UCSD-AML1 (cell line): Measurements from ENCODE around the gene KIF1C.
"Not testable (repeated sequence)": the region's sequence is repeated elsewhere in the genome, so short reads cannot be mapped to it uniquely, and the experiment has no call there.

Experiments
- DNase-seq: peaks from one replicate; lab custom pipeline; 2025; ENCODE audit not compliant: unreplicated experiment; lab: John Stamatoyannopoulos, UW

KIF1C gene

DNA sequence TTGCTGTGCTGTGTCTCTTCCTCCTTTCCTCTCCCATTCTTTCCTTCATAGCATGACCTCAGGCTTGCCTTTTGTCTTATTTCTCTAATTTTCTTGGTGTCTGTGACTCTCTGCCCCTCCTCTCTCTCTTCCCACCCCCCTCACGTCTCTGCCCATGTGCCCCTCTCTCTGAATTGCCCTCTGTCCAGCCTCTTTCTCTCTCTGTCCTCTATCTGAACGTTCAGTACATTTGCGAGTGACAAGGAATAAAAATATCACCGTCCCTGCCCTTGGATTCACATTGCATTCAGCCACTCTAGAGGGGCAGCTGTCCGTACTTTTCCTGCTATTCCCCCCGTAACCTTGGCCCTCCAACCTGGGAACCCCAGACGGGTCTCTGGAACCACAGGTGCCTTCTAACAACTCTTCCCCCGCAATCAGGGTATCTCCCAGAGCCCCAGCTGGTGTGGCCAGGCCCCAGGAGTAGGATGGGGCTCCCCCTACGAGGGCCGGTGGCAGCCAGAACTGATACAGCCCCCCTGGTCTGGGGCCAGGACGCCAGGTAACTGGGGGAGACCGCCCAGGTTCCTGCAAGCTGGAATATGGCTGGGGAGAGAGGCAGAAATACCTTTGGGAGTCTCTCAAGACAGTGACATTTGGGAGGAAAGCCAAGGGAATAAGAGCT lies 1.8 kb downstream of the KIF1C start:
- no peak for DNase-seq

DNA sequence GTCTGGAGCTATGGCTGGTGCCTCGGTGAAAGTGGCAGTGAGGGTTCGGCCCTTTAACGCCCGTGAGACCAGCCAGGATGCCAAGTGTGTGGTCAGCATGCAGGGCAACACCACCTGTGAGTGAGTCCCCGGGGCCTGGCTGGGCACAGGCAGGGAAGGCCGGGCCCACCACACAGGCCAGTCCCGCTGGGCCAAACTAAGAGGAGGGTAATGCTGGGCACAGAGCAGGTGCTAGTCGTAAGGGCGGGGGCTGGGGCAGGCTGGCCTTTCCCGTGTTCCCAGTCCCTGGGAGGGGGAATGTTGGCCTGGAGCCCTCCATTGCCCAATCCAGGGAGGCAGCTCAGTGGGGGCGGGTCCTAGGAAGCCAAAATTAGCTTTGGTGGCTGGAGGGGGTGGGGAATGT lies 2.5 kb downstream of the KIF1C start:
- no peak for DNase-seq

DNA sequence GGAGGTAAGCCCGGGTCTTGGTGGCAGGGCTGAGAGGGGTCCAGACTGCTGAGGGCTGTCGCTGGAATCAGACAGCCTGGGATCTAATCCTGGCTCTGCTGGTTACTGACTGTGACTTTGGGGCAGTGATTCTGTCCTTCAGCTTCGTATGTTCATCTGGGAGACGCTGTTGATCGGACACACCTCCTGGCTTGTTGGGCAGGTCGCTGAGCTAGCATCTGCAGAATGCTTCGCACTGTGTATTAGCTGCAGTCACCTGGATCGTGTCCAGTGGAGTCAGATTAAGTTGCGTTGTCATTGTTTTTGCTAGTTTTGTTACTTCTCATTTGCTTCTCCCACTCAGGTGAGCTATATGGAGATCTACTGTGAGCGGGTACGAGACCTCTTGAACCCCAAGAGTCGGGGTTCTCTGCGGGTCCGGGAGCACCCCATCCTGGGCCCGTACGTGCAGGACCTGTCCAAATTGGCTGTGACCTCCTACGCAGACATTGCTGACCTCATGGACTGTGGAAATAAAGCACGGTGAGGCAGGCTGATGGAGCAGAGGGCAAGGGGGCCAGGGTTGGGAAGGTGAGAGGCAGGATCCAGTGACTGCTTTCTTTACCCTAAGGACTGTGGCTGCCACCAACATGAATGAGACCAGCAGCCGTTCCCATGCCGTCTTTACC lies 4.5 kb downstream of the KIF1C start:
- no peak for DNase-seq

DNA sequence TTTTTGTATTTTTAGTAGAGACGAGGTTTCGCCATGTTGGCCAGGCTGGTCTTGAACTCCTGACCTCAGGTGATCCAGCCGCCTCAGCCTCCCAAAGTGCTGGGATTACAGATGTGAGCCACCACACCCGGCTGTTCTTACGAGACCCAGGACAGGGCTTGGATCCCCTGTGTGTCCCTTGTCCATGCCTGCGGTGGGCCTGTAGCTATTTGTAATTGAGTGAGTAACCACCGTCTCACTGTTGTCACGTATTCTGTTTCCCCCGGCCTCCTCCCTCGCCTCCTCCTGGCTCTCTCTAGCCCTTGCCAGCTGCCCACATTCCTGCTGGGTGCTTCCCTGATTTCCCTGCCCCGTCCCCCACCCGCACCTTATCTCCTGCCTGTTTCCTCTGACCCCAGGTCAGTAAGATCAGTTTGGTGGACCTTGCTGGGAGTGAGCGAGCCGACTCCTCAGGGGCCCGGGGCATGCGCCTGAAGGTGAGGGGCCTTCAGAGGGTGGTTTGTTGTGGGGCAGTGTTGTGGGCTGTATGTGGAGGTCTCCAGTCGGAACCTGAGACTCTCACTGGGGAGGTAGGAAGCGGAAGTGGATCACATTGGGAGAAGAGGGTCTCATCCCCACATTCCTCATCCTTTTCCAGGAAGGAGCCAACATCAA lies 5.6 kb downstream of the KIF1C start:
- no peak for DNase-seq

DNA sequence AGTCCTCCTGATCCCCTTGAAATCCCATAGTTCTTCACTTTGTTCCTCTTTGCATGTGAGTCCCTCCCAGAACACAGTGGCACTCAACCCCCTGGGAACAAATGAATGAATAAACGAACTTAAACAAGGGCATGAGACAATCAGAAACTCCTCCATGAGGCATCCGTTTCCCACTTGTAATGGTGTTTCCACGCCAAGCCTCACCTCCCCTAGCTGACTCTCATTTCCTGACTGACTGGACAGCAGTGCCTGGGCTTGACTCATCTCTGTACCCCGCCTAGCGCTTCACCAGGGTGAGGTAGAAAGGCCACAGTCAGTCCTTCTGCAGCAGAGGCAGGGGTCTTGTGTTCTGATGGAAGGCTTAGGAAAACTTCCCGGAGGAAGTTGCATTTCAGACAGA lies 14.2 kb downstream of the KIF1C start:
- DNase-seq = no peak

DNA sequence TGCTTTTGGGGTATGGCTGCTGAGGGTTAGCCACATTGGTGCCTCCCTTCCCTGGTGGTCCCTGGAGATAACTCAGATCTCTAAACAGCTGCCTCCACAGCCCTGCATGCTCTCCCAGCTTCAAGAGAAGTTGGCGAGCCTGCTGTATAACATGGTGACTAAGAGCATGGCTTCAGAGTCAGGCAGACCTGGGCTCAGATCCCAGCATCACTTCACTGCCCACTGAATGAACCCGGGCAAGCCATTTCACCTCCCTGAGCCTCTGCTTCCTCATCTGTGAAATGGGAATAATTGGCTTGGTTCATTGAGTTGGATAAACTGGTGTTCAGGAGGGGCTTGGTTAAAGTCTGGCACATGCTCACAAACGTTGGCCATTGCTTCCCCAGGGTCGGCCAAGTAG lies 16.6 kb downstream of the KIF1C start:
- no peak for DNase-seq

DNA sequence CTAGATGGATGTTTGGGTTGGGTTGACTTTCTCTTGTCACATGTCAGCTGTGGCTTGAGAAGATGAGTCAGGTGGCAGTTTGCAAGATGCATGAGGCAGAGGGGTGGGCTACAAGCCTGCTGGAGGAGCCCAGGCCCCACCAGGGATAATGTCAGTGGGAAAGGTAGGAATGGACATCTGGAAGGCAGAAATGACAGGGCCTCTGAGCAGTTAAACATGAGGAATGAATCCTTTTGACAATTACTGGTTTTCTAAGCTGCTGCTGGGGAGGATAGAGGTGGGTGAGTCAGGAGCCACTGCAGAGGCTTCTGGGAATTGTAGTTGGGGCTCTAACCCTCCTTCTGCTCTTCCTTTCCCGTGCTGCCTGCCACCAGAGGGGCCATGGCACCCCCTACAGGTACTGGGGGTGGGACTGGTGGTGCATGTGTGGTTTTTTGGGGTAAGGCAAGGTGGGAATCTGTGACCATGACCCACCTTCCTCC lies 21.8 kb downstream of the KIF1C start:
- DNase-seq = peak; percentile 21

DNA sequence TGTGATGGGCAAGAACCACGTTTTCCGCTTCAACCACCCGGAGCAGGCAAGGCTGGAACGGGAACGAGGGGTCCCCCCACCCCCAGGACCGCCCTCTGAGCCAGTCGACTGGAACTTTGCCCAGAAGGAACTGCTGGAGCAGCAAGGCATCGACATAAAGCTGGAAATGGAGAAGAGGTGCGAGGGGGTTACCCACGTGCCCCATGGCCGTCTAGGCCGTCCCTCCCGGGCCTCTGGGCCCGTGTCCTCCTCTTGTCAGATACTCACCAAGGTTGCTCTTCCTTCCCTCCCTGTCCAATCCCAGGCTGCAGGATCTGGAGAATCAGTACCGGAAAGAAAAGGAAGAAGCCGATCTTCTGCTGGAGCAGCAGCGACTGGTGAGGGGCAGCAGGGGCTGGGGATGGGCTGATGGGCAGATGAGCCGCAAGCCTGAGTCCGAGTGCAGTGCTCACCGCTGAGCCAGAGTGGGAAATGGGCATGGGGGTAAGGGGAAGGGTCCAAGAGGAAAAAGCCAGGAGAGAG lies 22.8 kb downstream of the KIF1C start:
- no peak for DNase-seq

DNA sequence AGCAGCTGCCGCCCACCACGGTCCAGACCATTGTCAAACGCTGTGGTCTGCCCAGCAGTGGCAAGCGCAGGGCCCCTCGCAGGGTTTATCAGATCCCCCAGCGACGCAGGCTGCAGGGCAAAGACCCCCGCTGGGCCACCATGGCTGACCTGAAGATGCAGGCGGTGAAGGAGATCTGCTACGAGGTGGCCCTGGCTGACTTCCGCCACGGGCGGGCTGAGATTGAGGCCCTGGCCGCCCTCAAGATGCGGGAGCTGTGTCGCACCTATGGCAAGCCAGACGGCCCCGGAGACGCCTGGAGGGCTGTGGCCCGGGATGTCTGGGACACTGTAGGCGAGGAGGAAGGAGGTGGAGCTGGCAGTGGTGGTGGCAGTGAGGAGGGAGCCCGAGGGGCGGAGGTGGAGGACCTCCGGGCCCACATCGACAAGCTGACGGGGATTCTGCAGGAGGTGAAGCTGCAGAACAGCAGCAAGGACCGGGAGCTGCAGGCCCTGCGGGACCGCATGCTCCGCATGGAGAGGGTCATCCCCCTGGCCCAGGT lies 24.5 kb downstream of the KIF1C start:
- no peak for DNase-seq

DNA sequence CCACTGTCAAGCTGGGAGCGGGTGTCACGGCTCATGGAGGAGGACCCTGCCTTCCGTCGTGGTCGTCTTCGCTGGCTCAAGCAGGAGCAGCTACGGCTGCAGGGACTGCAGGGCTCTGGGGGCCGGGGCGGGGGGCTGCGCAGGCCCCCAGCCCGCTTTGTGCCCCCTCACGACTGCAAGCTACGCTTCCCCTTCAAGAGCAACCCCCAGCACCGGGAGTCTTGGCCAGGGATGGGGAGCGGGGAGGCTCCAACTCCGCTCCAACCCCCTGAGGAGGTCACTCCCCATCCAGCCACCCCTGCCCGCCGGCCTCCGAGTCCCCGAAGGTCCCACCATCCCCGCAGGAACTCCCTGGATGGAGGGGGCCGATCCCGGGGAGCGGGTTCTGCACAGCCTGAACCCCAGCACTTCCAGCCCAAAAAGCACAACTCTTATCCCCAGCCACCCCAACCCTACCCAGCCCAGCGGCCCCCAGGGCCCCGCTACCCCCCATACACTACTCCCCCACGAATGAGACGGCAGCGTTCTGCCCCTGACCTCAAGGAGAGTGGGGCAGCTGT lies 25.9 kb downstream of the KIF1C start:
- DNase-seq = no peak

DNA sequence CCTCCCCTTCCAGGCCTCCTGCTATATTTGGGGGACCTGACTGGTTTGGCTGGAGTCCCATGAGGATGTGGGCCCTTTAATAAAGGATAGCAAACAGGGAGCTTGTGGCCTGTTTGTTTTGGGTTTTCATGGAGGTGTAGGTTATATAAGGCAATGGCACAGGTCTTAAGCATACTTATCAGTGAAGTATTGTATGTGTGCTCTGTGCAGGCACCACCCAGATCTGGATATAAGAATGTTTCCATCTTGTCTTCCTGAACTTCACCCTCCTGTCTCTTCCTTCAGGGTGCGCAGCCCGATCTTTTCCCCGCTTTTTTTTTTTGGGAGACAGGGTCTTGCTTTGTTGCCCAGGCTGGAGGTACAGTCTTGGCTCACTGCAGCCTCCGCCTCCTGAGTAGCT lies 26.9 kb downstream of the KIF1C start:
- no peak for DNase-seq

DNA sequence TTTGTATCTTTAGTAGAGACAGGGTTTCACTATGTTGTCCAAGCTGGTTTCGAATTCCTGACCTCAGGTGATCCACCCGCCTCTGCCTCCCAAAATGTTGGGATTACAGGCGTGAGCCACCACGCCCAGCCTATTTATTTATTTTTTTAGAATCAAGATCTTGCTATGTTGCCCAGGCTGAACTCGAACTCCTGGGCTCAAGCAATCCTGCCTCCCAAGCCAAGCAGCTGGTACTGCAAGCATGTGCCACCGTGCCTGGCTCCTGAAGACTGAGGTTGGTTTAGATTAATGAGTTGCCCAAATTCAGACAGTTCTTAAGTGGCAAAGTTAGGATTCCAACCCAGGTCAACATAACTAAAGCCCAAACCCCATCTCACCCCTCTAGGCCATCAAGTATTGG lies 29.5 kb downstream of the KIF1C start:
- DNase-seq = no peak

DNA sequence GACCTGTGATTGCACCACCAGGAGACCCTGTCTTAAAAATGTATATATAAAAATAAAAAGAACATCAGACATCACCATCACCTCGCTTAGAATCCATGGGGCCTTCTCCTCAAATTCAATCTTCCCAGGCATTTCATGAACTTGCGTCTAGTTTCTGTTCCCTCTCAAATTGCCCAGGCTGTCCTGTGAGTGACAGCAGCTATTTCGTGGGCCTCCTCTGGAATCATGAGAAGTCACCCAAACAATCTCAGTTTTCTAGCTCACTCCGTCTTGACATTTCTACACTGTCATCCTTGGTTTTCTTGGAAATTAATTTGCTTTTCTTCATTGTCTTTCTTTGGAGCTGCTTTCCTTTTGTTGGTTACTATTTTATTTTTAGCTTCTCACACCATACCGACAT lies 30.2 kb downstream of the KIF1C start:
- no peak for DNase-seq

DNA sequence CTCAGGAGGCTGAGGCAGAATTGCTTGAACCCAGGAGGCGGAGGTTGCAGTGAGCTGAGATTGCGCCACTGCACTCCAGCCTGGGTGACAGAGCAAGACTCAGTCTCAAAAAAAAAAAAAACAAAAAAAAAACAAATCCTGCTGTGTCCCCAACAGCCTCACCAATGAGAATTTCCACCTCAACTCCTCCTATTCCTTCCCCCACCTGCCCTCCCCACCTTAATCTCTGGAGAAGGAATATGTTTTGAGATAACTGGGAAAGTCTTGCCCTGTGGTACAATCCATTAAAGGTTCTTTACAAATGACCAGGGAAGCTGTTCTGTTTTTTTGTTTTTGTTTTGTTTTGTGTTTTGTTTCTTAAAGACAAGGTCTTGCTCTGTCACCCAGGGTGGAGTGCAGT lies 32.4 kb downstream of the KIF1C start:
- not testable (repeated sequence) for DNase-seq

DNA sequence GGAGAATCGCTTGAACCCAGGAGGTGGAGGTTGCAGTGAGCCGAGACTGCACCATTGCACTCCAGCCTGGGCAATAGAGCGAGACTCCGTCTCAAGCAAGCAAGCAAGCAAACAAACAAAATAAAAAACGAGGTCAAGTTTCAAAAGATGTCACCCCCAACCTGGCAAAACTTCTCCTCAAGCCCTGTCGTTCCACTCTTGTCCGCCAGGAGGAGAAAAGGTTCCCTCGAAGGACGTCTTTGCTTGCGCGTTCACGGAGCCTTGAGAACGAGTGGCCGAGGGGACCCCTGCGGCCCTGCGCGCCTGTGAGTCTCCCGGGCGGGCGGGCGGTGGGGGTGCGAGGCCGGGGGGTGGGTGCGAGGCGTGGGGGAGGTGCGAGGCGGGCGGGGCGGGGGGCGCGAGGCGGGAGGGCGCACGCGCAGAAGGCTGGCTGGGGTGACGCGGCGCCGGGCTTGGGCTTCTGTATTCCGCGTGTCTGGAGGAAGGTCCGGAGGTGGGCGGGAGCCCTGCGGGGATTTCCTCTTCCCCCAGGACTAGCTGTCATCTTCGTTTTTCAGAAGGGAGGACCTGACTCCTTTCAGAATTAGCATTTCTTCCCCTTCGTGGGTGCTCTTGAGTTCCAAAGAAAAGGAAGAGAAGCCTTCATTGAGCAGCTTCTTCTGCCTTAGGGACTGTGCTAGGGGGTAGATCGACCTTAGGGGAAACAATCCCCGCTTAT lies 33.8 kb downstream of the KIF1C start:
- peak; percentile 78 for DNase-seq

DNA sequence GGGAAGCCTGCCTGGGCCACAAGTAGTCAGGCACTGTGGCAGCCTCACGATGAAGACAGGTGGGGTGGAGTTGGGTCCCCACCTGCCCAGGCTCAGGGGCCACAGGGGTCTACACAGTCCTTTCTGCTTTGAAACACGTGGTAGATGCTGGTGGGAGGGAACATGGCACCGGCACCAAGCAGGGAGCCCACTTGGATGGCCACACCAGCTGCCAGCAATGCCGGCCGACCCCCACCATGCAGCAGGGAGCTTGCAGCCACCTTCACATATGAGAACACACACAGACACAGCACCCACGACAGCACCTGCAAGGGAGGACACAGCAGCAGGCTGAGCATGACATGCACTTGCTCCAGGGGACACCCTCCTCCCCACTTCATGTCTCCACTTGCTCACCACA lies 35.1 kb downstream of the KIF1C start:
- DNase-seq = no peak

DNA sequence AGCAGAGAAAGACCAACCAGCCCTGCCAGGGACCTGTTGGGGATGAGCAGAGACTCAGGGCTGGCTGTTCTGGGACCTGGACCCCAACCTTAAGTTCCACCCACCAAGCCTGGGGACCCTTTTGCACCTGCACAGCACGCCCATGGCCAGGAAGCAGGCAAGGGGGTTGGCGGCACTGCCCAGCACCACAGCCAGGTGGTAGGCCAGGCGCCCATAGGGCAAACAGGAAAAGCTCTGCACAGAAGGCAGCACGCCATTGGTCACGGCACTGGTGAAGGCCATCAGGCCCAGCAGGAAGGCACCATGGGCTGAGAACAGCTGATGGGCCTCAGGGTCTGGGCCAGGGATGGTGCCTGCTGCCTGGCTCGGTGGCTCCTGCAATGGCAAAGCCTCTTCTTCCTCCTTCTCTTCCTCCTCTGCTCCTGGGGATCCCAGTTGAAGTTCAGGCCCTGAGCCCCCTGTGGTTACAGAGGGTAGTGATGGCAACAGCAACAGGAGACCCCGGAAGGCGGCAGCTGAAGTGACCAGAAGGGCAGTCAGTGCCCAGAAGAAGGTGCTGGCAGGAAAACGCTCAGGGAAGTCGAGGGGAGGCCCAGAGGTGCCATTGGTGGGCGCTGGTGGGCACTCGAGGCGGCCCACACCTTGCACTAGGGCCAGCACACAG lies 35.7 kb downstream of the KIF1C start:
- DNase-seq = no peak

DNA sequence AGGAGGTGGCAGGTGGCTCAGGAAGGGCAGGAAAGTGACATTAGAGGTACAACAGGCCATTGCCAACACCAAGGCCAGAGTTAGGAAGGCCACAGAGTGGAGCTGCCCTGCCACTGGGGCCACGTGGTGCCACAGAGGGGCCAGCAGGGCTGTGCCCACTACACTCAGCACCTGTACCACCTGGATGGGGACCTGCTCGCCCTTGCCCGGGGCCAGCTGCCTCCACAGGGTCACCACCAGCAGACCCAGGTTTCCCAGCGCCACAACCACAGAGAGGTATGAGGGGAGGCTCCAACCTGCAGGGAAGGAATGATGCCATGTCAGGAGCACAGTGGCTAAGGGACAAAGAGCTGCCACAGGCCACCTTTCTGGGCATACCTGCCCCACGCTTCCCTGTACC lies 36.3 kb downstream of the KIF1C start:
- DNase-seq = no peak

DNA sequence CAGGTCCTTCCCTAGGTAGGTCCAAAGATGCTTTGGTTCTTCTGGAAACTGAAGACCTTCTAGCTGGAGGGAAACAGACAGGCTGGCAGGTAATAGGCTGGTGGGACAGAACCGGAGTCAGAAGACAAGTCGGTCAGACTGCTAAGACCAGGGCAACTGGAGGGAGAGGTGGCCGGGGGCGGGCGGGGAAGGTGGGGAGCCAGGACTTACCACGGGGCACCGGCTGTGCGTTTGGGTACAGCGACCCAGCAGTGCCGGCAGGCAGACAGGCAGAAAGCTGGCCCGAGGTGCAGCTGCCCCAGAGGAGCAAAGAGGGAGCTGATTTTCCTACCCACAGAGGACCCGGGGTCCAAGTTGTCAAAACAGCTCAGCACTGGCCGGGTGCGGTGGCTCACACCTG lies 36.9 kb downstream of the KIF1C start:
- DNase-seq = no peak

DNA sequence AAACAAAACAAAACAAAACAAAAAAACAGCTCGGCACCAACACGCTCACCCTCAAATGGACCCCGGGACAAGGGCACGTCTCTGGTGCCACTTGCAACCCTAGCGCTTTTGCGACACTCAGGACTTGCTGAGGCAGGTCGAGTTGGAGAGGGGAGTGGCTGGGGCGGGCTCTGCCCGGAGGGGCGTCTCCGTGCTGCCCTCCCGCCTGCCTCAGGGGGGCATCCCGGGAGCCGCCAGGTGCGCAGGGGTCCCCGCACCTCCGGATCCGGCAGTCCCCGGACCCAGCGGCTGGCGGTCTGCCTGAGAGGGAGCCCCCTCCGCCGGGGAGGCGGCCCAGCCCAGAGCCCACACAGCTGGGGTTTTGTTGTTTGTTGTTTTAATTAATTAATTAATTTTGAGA lies 37.6 kb downstream of the KIF1C start, which contains the start of gene SLC52A1:
Gene SLC52A1, minus strand, starts transcription at position 112 of the 400 bp plus-strand sequence. CDS start 820 bp downstream, outside the sequence.
- no peak for DNase-seq
